ENCODE data around the gene LINGO3. TPM values are rescaled to one million over a fixed set of nuclear protein-coding genes. Genes with fewer than 3 reads are reported as not detected.

The LINGO3 gene
- total RNA-seq, 1 donor from 2014 or later = not detected

- peaks cover 3% of the 10 kb centered on the region for H3K36me3 ChIP-seq (ENCODE audit: control insufficient read depth, insufficient read depth, low read length)
- TF ChIP-seq, protein P1, sequence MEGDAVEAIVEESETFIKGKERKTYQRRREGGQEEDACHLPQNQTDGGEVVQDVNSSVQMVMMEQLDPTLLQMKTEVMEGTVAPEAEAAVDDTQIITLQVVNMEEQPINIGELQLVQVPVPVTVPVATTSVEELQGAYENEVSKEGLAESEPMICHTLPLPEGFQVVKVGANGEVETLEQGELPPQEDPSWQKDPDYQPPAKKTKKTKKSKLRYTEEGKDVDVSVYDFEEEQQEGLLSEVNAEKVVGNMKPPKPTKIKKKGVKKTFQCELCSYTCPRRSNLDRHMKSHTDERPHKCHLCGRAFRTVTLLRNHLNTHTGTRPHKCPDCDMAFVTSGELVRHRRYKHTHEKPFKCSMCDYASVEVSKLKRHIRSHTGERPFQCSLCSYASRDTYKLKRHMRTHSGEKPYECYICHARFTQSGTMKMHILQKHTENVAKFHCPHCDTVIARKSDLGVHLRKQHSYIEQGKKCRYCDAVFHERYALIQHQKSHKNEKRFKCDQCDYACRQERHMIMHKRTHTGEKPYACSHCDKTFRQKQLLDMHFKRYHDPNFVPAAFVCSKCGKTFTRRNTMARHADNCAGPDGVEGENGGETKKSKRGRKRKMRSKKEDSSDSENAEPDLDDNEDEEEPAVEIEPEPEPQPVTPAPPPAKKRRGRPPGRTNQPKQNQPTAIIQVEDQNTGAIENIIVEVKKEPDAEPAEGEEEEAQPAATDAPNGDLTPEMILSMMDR (IDR thresholded peaks at IDR 0.05; ENCODE audit: insufficient read depth, low read length, severe bottlenecking) = no peak
- no peak for FAIRE-seq
These were observed 33.3 kb upstream of the LINGO3 start for GRCh38 chr19:2341244-2341751.

DNA sequence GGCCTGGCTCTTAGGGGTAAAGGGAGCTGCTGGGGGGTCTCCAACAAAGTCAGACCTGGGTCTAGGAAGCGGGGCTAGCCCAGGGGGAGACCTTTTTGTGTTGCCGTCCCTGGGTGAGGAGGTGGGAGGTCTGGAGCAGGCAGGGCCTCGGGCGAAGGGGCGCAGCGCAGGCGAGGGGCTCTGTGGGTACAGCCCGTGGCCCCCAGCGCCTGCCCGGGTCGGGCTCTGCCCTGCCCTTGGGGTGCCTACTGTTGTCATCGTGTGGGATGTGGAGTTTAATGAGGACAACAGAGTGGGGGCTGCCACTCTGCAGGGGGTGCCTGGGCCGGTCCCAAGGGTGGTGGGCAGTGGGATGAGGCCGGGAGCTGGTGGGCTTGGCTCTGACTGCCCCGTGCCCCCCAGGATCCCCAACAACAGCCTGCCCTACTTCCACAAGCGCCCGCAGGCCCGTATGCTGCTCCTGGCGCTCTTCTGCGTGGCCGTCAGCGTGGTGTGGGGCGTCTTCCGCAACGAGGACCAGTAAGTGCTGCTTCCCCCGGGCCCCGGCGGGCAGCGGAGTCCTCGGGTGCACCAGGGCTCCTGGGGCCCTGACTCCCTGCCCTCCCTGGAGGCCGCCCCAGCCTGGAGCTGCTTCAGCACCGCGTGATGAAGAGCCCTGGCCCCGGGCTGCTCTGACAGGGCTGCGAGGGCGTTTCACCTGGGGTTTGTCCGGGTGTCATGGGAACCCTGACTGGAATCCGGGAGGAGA, 32.7 kb upstream of the LINGO3 start:
- DNase-seq (ENCODE audit: low read depth) (no peak), FAIRE-seq (no peak)
- no peaks in the 10 kb centered on the region for H3K27me3 ChIP-seq (ENCODE audit: control insufficient read depth, insufficient read depth, low read length)
- no peak overlapping the region for H3K4me3 ChIP-seq (ENCODE audit: low read depth, low read length)
- TF ChIP-seq, protein P1 (IDR thresholded peaks at IDR 0.05; ENCODE audit: insufficient read depth, low read length, severe bottlenecking) = no peak
- peaks cover 3% of the 10 kb centered on the region for H3K36me3 ChIP-seq (ENCODE audit: control insufficient read depth, insufficient read depth, low read length)

More at GRCh38 chr19:2341244-2341751, 33.3 kb upstream of the LINGO3 start:
- no peak for DNase-seq (ENCODE audit: low read depth)
- H3K27me3 ChIP-seq (ENCODE audit: control insufficient read depth, insufficient read depth, low read length) = no peaks in the 10 kb centered on the region
- no peak overlapping the region for H3K4me3 ChIP-seq (ENCODE audit: low read depth, low read length)

GRCh38 chr19:2339644-2340310, 31.8 kb upstream of the LINGO3 start:
- Histone ChIP-seq H3K4me3 (ENCODE audit: low read depth, low read length) (no peak overlapping the region), H3K36me3 (ENCODE audit: control insufficient read depth, insufficient read depth, low read length) (peaks cover 3% of the 10 kb centered on the region), H3K27me3 (ENCODE audit: control insufficient read depth, insufficient read depth, low read length) (no peaks in the 10 kb centered on the region)
- TF ChIP-seq, protein P1 (IDR thresholded peaks at IDR 0.05; ENCODE audit: insufficient read depth, low read length, severe bottlenecking) = no peak
- FAIRE-seq = no peak
- DNase-seq (ENCODE audit: low read depth) = no peak

DNA sequence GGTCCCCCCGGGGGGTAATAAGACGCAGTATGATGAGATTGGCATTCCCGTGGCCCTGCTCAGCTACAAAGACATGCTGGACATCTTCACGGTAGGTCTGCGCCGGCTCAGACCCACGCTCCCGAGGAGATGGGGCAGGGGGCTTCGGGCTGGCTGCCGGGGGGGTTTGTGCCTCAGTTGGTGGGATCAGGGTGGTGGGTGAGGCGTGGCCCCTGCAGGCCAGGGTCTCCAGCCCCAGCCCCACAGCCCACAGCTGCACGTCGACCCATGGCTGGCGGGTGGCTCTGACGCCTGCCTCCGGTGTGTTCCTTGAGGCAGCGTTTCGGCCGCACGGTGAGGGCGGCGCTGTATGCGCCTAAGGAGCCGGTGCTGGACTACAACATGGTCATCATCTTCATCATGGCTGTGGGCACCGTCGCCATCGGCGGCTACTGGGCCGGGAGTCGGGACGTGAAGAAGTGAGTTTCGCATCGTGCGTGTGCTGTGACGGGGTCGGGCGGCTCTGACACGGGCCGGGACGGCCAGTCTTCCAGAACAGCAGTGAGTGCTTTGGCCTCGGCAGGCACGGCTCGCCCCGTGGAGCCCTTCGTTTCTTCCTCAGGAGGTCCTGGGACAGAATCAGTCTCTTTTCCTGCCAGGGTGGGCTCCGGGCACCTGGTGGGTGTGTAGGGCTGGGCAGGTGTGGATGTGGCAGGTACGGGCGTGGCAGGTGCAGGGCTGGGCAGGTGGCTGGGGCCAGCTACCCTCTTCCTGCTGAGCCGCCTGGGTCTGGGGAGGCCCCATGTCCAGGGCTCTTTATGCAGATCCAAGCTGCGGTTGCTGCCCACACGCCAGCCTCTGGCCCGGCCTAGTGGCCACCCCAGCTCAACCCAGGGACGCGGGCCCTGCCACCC, 31.0 kb upstream of the LINGO3 start:
- FAIRE-seq (no peak), DNase-seq (ENCODE audit: low read depth) (no peak)
- H3K27me3 ChIP-seq (ENCODE audit: control insufficient read depth, insufficient read depth, low read length) = no peaks in the 10 kb centered on the region
- TF ChIP-seq, protein P1 (IDR thresholded peaks at IDR 0.05; ENCODE audit: insufficient read depth, low read length, severe bottlenecking) = no peak
- no peak overlapping the region for H3K4me3 ChIP-seq (ENCODE audit: low read depth, low read length)
- peaks cover 4% of the 10 kb centered on the region for H3K36me3 ChIP-seq (ENCODE audit: control insufficient read depth, insufficient read depth, low read length)

DNA sequence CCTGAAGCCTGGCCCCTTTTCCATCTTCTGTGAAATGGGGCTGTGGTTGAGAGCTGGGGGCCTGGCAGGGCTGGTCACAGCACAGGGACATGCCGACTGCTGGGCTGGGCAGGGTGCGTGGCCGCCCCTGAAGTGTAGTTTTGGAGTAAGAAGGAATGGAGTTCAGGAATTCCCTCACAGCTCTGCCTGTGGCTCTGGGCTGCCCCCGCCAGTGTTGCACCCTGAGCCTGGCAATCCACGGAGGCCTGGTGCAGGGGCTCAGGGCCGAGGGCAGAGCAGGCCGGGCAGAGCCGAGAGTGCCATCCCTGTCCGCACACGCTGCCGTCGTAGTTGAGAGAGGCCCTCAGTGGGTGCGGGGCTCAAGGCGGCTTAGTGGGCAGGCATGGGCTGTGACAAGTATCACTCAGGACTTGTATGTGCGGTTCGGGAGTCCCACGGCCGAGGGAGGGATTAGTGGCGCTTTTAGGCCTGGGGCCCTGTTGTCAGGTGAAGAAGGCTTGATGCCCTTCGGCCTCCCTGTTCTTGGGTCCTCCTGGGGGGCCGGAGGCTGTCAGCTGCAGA, 30.2 kb upstream of the LINGO3 start:
- no peak for FAIRE-seq
- H3K36me3 ChIP-seq (ENCODE audit: control insufficient read depth, insufficient read depth, low read length) = peaks cover 4% of the 10 kb centered on the region
- TF ChIP-seq, protein P1 (IDR thresholded peaks at IDR 0.05; ENCODE audit: insufficient read depth, low read length, severe bottlenecking) = no peak

More for the DNA sequence above, 30.2 kb upstream of the LINGO3 start:
- Histone ChIP-seq H3K4me3 (ENCODE audit: low read depth, low read length) (no peak overlapping the region), H3K27me3 (ENCODE audit: control insufficient read depth, insufficient read depth, low read length) (no peaks in the 10 kb centered on the region)
- no peak for DNase-seq (ENCODE audit: low read depth)
